Spleen (tissue), 11 donors: ENCODE results near the gene KLHL8. TPM values are rescaled to one million over a fixed set of nuclear protein-coding genes. Genes with fewer than 3 reads are reported as not detected.
"Not testable (repeated sequence)": the region's sequence is repeated elsewhere in the genome, so short reads cannot be mapped to it uniquely, and the experiment has no call there.

Source experiments
- DNase-seq: peaks from one replicate; pipeline ENCODE4 v3.0.0-alpha.2; 2020
- H3K27ac ChIP-seq, 8 donors: fragments of 200-600 bp; sonication (generic) in 7 of 8; 1 replicate in 4 of 8; 2 replicates in 4 of 8; pipeline versions ENCODE4 v1.5.0 to v1.8.0; 2016 to 2021; ENCODE audit warnings: inconsistent platforms in 4 of 8, mild to moderate bottlenecking in 4 of 8, moderate library complexity in 1 of 8
- H3K27me3 ChIP-seq, 7 donors: fragments of 200-600 bp; sonication (generic) in 6 of 7; replicated peaks in 1 of 7; 1 replicate in 4 of 7; 2 replicates in 3 of 7; pipeline versions ENCODE4 v1.5.0 to v1.8.0; 2016 to 2021; ENCODE audit warnings: inconsistent platforms in 3 of 7, mild to moderate bottlenecking in 1 of 7
- H3K36me3 ChIP-seq, 6 donors: fragments of 200-600 bp; sonication (generic) in 5 of 6; 1 replicate in 4 of 6; 2 replicates in 2 of 6; pipeline versions ENCODE4 v1.5.0 to v1.8.0; 2016 to 2021; ENCODE audit warnings: inconsistent platforms in 2 of 6
- H3K4me1 ChIP-seq, 6 donors: fragments of 200-600 bp; sonication (generic) in 5 of 6; 1 replicate in 3 of 6; 2 replicates in 3 of 6; pipeline versions ENCODE4 v1.5.0 to v1.8.0; 2016 to 2021; ENCODE audit warnings: inconsistent platforms in 3 of 6
- H3K4me3 ChIP-seq, 8 donors: fragments of 200-600 bp; sonication (generic) in 7 of 8; 1 replicate in 4 of 8; 2 replicates in 4 of 8; pipeline versions ENCODE4 v1.5.0 to v1.8.0; 2016 to 2021; ENCODE audit warnings: inconsistent platforms in 4 of 8, mild to moderate bottlenecking in 4 of 8, moderate library complexity in 2 of 8
- H3K9me3 ChIP-seq, 8 donors: fragments of 200-600 bp; sonication (generic) in 7 of 8; 1 replicate in 4 of 8; 2 replicates in 4 of 8; pipeline versions ENCODE4 v1.5.0 to v1.8.0; 2016 to 2021; ENCODE audit warnings: inconsistent platforms in 4 of 8
- POLR2A ChIP-seq, 3 donors: fragments of 450-650 bp; IDR thresholded peaks; one replicate each; pipeline ENCODE4 v1.5.1; 2017; ENCODE audit warnings: antibody characterized with exemption in 3 of 3, mild to moderate bottlenecking in 1 of 3
- POLR2AphosphoS5 ChIP-seq, 3 donors: sonication (generic); formaldehyde crosslinking; IDR thresholded peaks; one replicate each; pipeline ENCODE4 v1.5.1; 2017; ENCODE audit warnings: antibody characterized with exemption in 3 of 3
- WGBS, 5 donors: extraction: QIAGEN DNeasy Blood & Tissue Kit in 3 of 5; methylation state at CpG; one replicate each; pipeline versions ENCODE4 v1.1.5 to v1.1.7; 2013 to 2018; 5-methylcytosine and 5-hydroxymethylcytosine counted together
- intact Hi-C: fragments of 100-400 bp; cut with DNase I; formaldehyde crosslinking; loops from one replicate; pipeline ENCODE4 v1.15.0; 2023; ENCODE audit warnings: low total_unique reads
- polyA plus RNA-seq, 3 donors: library from polyadenylated mRNA; stranded (reverse); fragments of 200-250 nt; gene quantifications; one replicate each; pipeline ENCODE4 v1.2.1, GENCODE V29; 2013
- total RNA-seq, 7 donors: library from RNA; depleted of rRNA in 3 of 7; stranded (reverse); fragments of >200 nt in 3 of 7; fragmentation: NEBNext Ultra II Directional in 4 of 7; extraction: Animal tissue kit (Norgen Biotek cat#: 25700) in 4 of 7; gene quantifications; one replicate each; pipeline versions ENCODE4 v1.1.0 to v1.2.1, GENCODE V29; 2016 to 2021
- TF ChIP-seq, protein P1 (sequence below), 11 experiments: fragments of 200-600 bp in 7 of 11; fragments of 450-650 bp in 4 of 11; sonication (generic) in 4 of 11; IDR thresholded peaks in 8 of 11; conservative IDR thresholded peaks in 3 of 11; 1 replicate in 7 of 11; 2 replicates in 4 of 11; pipeline versions ENCODE4 v1.4.0 to v1.8.0; 2016 to 2021; ENCODE audit warnings: antibody characterized with exemption in 11 of 11, inconsistent platforms in 4 of 11, mild to moderate bottlenecking in 1 of 11
- donor health status: healthy with polysubstance abuse.
- donor health status: DM: no; HTN: no; CAD: no; lungs with moderate emphysema.
- donor health status: DM: no; HTN: no; CAD: no.
- donor health status: Bipolar disorder and iron deficiency.
- donor health status: healthy.
- donor health status: DM: no; HTN: no; CAD: no.
- donor health status: DM: yes; HTN: yes; CAD: no.

Gene KLHL8
- total and polyA plus RNA-seq, 10 donors = 2.6 to 17.6 (median 15.0) TPM

DNA sequence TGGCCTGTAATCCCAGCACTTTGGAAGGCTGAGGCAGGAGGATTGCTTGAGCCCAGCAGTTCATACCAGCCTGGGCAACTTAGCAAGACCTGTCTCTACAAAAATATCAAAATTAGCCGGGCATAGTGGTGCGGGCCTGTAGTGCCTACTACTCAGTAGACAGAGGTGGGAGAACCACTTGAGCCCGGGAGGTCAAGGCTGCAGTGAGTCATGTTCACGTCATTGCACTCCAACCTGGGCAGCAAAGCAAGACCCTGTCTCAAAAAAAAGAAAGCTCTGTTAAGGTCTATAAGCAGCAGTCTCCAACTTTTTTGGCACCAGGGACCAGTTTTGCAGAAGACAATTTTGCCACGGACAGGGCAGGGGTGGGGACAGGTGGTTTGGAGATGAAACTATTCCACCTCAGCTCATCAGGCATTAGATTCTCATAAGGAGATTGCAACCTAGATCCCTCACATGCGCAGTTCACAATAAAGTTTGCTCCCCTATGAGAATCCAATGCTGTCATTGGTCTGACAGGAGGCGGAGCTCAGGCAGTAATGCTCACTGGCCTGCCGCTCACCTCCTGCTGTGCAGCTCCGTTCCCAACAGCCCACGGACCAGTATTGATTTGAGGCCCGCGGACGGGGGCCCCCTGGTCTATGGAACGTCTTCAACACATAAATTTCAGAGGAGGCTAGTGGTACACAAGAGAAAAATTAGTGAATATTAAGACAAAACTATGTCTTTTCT is 67.9 kb downstream of the KLHL8 start:
- TF ChIP-seq POLR2A (IDR thresholded peaks at IDR 0.05) (no peak), POLR2AphosphoS5 (IDR thresholded peaks at IDR 0.05) (no peak)
- TF ChIP-seq, protein P1, sequence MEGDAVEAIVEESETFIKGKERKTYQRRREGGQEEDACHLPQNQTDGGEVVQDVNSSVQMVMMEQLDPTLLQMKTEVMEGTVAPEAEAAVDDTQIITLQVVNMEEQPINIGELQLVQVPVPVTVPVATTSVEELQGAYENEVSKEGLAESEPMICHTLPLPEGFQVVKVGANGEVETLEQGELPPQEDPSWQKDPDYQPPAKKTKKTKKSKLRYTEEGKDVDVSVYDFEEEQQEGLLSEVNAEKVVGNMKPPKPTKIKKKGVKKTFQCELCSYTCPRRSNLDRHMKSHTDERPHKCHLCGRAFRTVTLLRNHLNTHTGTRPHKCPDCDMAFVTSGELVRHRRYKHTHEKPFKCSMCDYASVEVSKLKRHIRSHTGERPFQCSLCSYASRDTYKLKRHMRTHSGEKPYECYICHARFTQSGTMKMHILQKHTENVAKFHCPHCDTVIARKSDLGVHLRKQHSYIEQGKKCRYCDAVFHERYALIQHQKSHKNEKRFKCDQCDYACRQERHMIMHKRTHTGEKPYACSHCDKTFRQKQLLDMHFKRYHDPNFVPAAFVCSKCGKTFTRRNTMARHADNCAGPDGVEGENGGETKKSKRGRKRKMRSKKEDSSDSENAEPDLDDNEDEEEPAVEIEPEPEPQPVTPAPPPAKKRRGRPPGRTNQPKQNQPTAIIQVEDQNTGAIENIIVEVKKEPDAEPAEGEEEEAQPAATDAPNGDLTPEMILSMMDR (IDR thresholded peaks at IDR 0.05 in 8 of 11, conservative IDR thresholded peaks at IDR 0.05 in 3 of 11) = no peak
- peaks cover 0 to 3% (median 0%) of the 10 kb centered on the region in 6 donors for H3K4me1 ChIP-seq
- H3K36me3 ChIP-seq = no peaks in the 10 kb centered on the region
- 85 to 93% (median 90%) methylated on average over 14 of the region's 14 CpGs for WGBS, 5 donors
- H3K9me3 ChIP-seq = no peaks in the 10 kb centered on the region
- no peak overlapping the region for H3K27ac ChIP-seq
- no peak for DNase-seq
- no peak overlapping the region for H3K4me3 ChIP-seq
- no peaks in the 10 kb centered on the region for H3K27me3 ChIP-seq
- intact Hi-C loops = loop anchor here (5.0 kb wide), 1 partner anchor 85 kb away; no protein-coding TSS in a partner anchor

DNA sequence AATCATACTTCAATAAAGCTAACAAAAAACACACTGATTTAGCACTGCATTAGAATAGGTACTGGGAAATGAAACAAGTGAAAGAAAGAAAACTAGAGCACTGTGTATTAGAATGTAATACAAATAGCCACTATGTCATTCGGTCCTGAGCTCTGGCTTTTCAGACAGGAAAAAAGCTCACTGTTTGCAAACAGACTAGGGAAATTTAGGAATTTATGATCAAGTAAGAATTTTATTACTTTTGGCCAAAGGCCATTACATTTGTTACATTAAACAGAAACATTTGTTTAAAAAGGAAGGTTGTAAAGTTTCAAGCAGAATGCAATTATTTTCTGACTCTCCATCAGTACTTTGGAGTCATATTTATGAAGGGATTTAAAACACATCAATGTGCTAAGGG is 68.7 kb downstream of the KLHL8 start:
- peaks cover 0 to 3% (median 0%) of the 10 kb centered on the region in 6 donors for H3K4me1 ChIP-seq
- no peak for TF ChIP-seq POLR2AphosphoS5 (IDR thresholded peaks at IDR 0.05)
- no peak for TF ChIP-seq POLR2A (IDR thresholded peaks at IDR 0.05)
- TF ChIP-seq, protein P1 (IDR thresholded peaks at IDR 0.05 in 8 of 11, conservative IDR thresholded peaks at IDR 0.05 in 3 of 11) = no peak
- no peaks in the 10 kb centered on the region for H3K27me3 ChIP-seq
- WGBS, 5 donors = 85 to 100% (median 92%) methylated on average over 1 of the region's 1 CpG
- H3K36me3 ChIP-seq = no peaks in the 10 kb centered on the region
- no peaks in the 10 kb centered on the region for H3K9me3 ChIP-seq
- no peak overlapping the region for H3K27ac ChIP-seq
- no peak for DNase-seq
- no peak overlapping the region for H3K4me3 ChIP-seq
- intact Hi-C loops = loop anchor here (5.0 kb wide), 1 partner anchor 86 kb away; no protein-coding TSS in a partner anchor

DNA sequence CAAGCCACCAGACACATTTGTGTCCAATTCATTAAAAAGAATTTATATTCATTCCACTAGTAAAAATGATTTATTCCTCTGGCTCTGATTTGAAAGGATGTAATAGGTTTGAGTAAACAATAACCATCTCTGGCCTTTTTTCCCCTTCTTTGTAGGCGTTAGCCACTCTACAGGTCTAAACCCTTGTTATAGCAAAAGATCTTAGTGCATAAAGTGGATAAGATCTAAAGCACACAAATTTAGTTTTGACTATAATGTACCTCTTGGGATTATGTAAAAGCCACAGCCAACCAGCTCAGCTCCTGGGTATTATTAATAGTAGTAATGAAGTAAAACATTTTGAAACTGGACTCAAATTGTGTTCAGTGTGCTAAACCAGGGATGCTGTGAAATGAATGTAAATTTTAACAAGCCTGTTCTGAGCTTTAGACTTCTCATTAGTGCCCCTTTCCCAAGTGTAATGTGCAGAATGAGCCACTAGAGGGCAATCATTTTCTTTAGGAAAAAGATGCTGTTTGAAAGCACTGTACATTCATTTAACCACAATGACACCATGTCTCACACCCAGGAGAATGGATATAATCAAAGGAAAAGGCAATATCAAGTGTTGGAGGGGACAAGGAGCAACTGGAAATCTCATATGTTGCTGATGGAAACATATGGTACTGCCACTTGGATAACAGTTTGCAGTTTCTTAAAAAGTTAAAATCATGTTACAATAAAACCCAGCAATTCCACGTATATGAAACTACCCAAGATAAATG is 69.7 kb downstream of the KLHL8 start:
- 45 to 53% (median 52%) methylated on average over 2 of the region's 2 CpGs for WGBS, 5 donors
- intact Hi-C loops = loop anchor here (5.0 kb wide), 1 partner anchor 87 kb away; no protein-coding TSS in a partner anchor
- H3K4me3 ChIP-seq = no peak overlapping the region
- no peak overlapping the region for H3K27ac ChIP-seq
- no peak for TF ChIP-seq POLR2A (IDR thresholded peaks at IDR 0.05)
- TF ChIP-seq, protein P1 (IDR thresholded peaks at IDR 0.05 in 8 of 11, conservative IDR thresholded peaks at IDR 0.05 in 3 of 11) = peak; percentile 72 to 96 (median 92)
- TF ChIP-seq POLR2AphosphoS5 (IDR thresholded peaks at IDR 0.05) = no peak
- peaks cover 0 to 3% (median 0%) of the 10 kb centered on the region in 6 donors for H3K4me1 ChIP-seq
- no peaks in the 10 kb centered on the region for H3K27me3 ChIP-seq
- H3K36me3 ChIP-seq = peaks cover 0 to under 1% (median 0%) of the 10 kb centered on the region in 6 donors
- no peak for DNase-seq
- H3K9me3 ChIP-seq = no peaks in the 10 kb centered on the region

DNA sequence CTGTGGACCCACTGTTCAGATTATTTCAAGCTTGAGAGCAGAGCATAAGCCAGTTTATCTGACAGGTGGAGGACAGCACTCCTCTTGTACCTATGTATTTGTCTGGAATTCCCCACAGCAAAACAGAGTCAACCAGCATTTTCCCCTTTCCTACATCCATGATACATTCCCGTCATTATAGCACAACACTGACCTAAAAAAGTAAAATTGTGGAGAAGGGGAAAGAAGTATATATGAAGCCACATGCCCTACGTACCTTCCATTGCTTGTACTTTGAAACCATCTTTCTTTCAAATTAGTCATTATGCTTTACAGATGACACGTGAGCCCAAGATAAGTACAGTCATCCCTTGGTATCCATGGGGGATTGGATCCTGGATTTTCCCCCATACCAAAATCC is 73.3 kb downstream of the KLHL8 start:
- no peak for TF ChIP-seq POLR2AphosphoS5 (IDR thresholded peaks at IDR 0.05)
- TF ChIP-seq, protein P1 (IDR thresholded peaks at IDR 0.05 in 8 of 11, conservative IDR thresholded peaks at IDR 0.05 in 3 of 11) = no peak
- no peak for DNase-seq
- WGBS, 5 donors = 88 to 92% (median 91%) methylated on average over 3 of the region's 3 CpGs
- no peak overlapping the region for H3K27ac ChIP-seq
- intact Hi-C loops = no loop called here
- peaks cover 0 to 3% (median 0%) of the 10 kb centered on the region in 6 donors for H3K4me1 ChIP-seq
- peaks cover 0 to 36% (median 0%) of the 10 kb centered on the region in 6 donors for H3K36me3 ChIP-seq
- no peaks in the 10 kb centered on the region for H3K27me3 ChIP-seq
- H3K9me3 ChIP-seq = no peaks in the 10 kb centered on the region
- no peak overlapping the region for H3K4me3 ChIP-seq

DNA sequence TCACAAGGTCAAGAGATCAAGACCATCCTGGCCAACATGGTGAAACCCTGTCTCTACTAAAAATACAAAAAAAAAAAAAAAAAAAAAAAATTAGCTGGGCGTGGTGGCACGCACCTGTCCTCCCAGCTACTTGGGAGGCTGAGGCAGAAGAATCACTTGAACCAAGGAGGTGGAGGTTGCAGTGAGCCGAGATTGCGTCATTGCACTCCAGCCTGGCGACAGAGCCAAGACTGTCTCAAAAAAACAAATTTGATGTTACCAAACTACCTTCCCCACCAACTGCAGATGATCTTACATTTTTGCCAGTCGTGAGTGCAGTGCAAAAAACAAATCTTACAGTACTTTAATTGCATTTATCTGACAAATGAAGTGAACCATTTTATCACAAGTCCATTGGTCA is 74.5 kb downstream of the KLHL8 start:
- intact Hi-C loops = not testable (repeated sequence)
- 86 to 96% (median 94%) methylated on average over 6 of the region's 6 CpGs for WGBS, 5 donors

More for the DNA sequence above, 74.5 kb downstream of the KLHL8 start:
- not testable (repeated sequence) for H3K4me3 ChIP-seq, H3K27ac ChIP-seq, H3K9me3 ChIP-seq, DNase-seq, H3K27me3 ChIP-seq, H3K4me1 ChIP-seq
- peaks cover 0 to 47% (median 0%) of the 10 kb centered on the region in 6 donors for H3K36me3 ChIP-seq
